ENCODE data around the gene MAP1LC3B. TPM values are rescaled to one million over a fixed set of nuclear protein-coding genes. Genes with fewer than 3 reads are reported as not detected.

MAP1LC3B gene
- total RNA-seq = 135 and 136 TPM in 2 replicates

DNA sequence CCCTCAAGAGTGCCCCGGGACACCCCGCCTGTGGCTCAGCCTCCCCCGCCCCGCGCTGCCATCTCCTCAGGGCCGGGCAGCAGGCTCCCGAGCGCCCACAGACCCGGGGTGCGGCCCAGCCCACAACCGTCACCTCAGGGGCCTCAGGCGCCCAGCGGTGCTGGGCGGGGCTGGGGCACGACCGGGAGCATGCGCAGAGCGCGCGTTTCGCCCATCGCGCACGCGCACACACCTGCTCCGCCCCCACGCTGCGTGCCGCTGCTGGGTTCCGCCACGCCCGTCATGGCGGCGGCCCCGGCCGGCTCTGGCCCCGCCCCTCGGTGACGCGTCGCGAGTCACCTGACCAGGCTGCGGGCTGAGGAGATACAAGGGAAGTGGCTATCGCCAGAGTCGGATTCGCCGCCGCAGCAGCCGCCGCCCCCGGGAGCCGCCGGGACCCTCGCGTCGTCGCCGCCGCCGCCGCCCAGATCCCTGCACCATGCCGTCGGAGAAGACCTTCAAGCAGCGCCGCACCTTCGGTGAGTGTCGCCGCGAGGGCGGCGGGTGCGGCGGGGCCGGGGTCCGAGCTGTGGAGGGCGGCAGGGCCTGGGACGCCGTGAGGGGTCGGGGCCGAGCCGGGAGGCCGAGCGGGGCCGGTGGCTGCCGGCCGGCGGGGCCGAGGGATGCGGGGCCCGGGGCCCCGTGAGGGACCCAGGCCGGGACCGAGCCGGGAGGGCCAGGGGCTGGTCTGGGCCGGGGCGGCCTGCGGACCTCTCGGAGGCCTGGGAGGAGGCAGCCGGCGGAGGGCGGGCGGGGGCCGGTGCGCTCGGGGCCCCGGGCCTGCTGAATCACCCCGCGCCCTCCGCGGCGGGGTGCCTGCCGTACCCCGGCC, at the start of gene MAP1LC3B:
MAP1LC3B (plus strand) TSS at position 387 of the 871 bp plus-strand sequence; CDS start at position 479, 92 bp downstream.
- Histone ChIP-seq H3K27me3 (ENCODE audit: control insufficient read depth, insufficient read depth, low read length) (no peaks in the 10 kb centered on the region), H3K36me3 (ENCODE audit: control insufficient read depth, insufficient read depth, low read length) (no peaks in the 10 kb centered on the region), H3K4me3 (ENCODE audit: low read depth, low read length) (peak within 1 kb of the TSS; percentile 88)
- DNase-seq (ENCODE audit: low read depth) = peak; percentile 55
- TF ChIP-seq, protein P1, sequence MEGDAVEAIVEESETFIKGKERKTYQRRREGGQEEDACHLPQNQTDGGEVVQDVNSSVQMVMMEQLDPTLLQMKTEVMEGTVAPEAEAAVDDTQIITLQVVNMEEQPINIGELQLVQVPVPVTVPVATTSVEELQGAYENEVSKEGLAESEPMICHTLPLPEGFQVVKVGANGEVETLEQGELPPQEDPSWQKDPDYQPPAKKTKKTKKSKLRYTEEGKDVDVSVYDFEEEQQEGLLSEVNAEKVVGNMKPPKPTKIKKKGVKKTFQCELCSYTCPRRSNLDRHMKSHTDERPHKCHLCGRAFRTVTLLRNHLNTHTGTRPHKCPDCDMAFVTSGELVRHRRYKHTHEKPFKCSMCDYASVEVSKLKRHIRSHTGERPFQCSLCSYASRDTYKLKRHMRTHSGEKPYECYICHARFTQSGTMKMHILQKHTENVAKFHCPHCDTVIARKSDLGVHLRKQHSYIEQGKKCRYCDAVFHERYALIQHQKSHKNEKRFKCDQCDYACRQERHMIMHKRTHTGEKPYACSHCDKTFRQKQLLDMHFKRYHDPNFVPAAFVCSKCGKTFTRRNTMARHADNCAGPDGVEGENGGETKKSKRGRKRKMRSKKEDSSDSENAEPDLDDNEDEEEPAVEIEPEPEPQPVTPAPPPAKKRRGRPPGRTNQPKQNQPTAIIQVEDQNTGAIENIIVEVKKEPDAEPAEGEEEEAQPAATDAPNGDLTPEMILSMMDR (IDR thresholded peaks at IDR 0.05; ENCODE audit: insufficient read depth, low read length, poor library complexity, severe bottlenecking) = no peak

DNA sequence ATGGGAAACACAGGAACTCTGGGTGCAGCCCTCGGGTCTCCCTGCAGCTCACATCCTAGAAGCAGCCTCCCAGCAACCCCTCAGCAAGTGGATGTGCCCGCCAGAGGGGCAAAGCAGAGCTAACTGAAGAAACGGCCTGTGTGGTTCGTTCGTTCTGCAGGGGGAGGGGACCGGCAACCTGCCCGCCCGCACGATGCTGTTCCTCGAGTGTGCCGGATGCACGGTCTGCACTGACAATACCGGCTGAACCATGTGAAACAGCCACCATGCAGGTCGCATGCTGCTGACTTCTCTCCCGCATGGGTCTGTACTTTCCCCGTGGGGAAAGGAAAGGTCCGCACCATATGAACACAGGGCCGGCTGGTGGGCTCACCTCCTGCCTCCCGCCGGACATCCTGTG, 49.6 kb upstream of the MAP1LC3B start:
- no peak for DNase-seq (ENCODE audit: low read depth)
- peaks cover 1% of the 10 kb centered on the region for H3K36me3 ChIP-seq (ENCODE audit: control insufficient read depth, insufficient read depth, low read length)
- TF ChIP-seq, protein P1 (IDR thresholded peaks at IDR 0.05; ENCODE audit: insufficient read depth, low read length, poor library complexity, severe bottlenecking) = no peak
- H3K4me3 ChIP-seq (ENCODE audit: low read depth, low read length) = no peak overlapping the region
- no peaks in the 10 kb centered on the region for H3K27me3 ChIP-seq (ENCODE audit: control insufficient read depth, insufficient read depth, low read length)

DNA sequence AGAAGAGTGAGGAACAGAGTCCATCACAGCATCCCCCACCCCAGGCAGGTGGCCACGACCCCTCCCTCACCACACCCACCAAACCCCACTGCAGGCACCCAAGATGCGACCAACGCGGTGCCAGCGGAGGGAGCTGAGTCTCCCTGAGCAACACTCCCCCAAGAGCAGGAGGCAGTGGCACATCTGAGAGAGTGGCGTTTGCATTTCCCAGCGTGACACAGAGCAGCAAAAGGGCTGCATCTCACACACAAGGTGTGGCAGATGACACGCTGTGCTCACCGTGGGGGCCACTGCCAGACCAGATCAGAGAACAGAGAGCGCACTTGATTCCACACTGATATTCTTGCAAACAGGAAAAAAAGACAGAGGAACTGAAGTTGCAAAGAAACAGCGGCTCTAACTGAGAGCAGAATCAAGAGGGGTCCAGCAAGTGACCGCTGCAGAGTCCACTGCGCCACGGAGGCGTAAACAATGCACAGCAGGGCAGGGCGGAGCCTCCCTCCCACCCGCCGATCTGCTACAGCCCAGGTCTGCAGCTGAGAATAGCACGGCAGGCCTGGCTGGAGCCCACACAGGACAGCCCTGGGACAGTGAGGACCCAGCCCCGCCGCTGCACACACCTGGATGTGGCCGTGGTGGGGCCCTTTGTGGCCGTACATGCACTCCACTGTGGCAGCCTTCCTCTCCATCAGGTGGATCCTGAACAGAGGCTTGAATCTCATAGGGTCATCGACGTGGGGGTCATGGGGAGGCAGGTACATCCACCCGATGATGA, 49.0 kb upstream of the MAP1LC3B start:
- TF ChIP-seq, protein P1 (IDR thresholded peaks at IDR 0.05; ENCODE audit: insufficient read depth, low read length, poor library complexity, severe bottlenecking) = no peak
- no peak overlapping the region for H3K4me3 ChIP-seq (ENCODE audit: low read depth, low read length)
- no peak for DNase-seq (ENCODE audit: low read depth)
- peaks cover 1% of the 10 kb centered on the region for H3K36me3 ChIP-seq (ENCODE audit: control insufficient read depth, insufficient read depth, low read length)
- no peaks in the 10 kb centered on the region for H3K27me3 ChIP-seq (ENCODE audit: control insufficient read depth, insufficient read depth, low read length)

DNA sequence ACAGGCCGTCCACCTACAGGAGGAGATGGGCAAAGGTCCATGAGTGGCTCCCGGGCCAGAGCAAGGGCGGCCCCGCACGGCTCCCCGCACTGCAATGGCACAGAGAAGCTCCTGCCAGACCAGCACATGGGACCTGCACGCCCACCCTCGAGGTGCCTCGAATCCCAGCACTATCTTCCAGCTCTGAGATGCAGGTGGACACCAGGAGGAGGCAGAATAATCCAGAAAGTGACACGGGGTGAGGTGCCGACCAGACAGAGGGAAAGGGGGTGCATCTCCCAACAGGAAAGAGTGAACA, 48.4 kb upstream of the MAP1LC3B start:
- Histone ChIP-seq H3K4me3 (ENCODE audit: low read depth, low read length) (no peak overlapping the region), H3K36me3 (ENCODE audit: control insufficient read depth, insufficient read depth, low read length) (no peaks in the 10 kb centered on the region), H3K27me3 (ENCODE audit: control insufficient read depth, insufficient read depth, low read length) (no peaks in the 10 kb centered on the region)
- DNase-seq (ENCODE audit: low read depth) = no peak
- TF ChIP-seq, protein P1 (IDR thresholded peaks at IDR 0.05; ENCODE audit: insufficient read depth, low read length, poor library complexity, severe bottlenecking) = no peak

DNA sequence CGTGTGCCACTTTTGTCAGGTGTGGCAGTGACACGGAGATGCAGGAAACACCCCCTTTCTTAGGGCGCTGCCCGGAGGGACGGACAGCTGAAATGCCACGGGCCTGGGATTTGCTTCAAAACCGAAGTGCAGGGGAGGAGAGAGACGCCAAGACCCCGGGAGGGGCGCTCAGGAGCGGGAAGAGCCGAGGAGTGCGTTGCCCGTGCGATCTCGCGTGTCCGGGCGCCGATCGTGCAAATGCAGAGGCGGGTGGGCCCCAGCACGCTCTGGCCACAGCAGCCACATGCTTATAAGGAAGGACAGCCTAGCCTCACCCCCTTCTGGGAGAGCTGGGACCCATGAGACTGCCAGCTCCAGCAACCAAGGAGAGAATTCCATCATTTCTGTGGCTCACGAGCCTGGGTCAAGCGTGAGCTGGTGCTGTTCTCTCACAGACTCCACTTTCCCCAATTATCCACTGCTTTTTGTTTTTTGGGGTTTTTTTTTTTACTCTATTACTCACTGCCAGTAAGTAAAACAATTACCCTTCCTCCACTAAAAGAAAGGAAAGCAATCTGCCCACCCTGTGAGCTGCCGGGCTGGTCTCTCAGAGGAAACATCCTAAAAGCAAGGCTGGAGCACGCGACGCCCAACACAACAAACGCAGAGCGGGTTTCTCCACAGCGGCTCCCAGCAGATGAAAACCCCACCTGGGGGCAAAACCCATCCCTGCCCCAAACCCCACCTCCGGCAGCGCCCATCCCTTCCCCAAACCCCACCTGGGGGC, 47.8 kb upstream of the MAP1LC3B start:
- H3K4me3 ChIP-seq (ENCODE audit: low read depth, low read length) = no peak overlapping the region
- DNase-seq (ENCODE audit: low read depth) = no peak
- H3K36me3 ChIP-seq (ENCODE audit: control insufficient read depth, insufficient read depth, low read length) = no peaks in the 10 kb centered on the region
- TF ChIP-seq, protein P1 (IDR thresholded peaks at IDR 0.05; ENCODE audit: insufficient read depth, low read length, poor library complexity, severe bottlenecking) = no peak
- H3K27me3 ChIP-seq (ENCODE audit: control insufficient read depth, insufficient read depth, low read length) = no peaks in the 10 kb centered on the region

Measured in kidney epithelial cell (primary cell).